SK-N-MC (cell line): ENCODE results near the gene IFI27L1.
A peak's percentile ranks its signal among the peaks of the same experiment; 100 is the strongest.

Experiments used
- DNase-seq: peaks from one replicate; pipeline ENCODE4 v3.0.0-alpha.2; 2011; ENCODE audit warnings: low read depth, low spot score
- H3K27ac ChIP-seq: fragments of 200-600 bp; sonication (generic); 2 replicates; pipeline ENCODE4 v1.5.1; 2016; ENCODE audit warnings: mixed run types
- H3K36me3 ChIP-seq: fragments of 200-600 bp; sonication (generic); 2 replicates; pipeline ENCODE4 v1.6.1; 2017; ENCODE audit warnings: antibody characterized with exemption, low read length, mixed read lengths; ENCODE audit not compliant: insufficient read depth
- H3K4me3 ChIP-seq: fragments of 200-600 bp; sonication (generic); 2 replicates; pipeline ENCODE4 v1.5.1; 2016
- H3K9ac ChIP-seq: fragments of 200-600 bp; sonication (generic); 2 replicates; pipeline ENCODE4 v1.8.0; 2017; ENCODE audit warnings: mixed run types, mixed read lengths; ENCODE audit not compliant: insufficient read length
- H3K9me3 ChIP-seq: fragments of 200-600 bp; sonication (generic); 2 replicates; pipeline ENCODE4 v1.6.1; 2017; ENCODE audit warnings: low read depth, mild to moderate bottlenecking, antibody characterized with exemption, low read length, moderate library complexity, mixed read lengths
- EZH2 ChIP-seq: fragments of 200-600 bp; sonication (generic); IDR thresholded peaks from one replicate; pipeline ENCODE4 v1.6.1; 2017; ENCODE audit warnings: antibody characterized with exemption
- FOXP2 ChIP-seq: optimal IDR thresholded peaks from 2 replicates; pipeline ENCODE3; 2011; ENCODE audit warnings: mild to moderate bottlenecking, moderate library complexity; ENCODE audit not compliant: insufficient read depth; ENCODE audit errors: extremely low read length, control extremely low read depth
- POLR2AphosphoS5 ChIP-seq: IDR thresholded peaks from 2 replicates; pipeline ENCODE4 v1.6.1; 2012; ENCODE audit warnings: mild to moderate bottlenecking, low read depth, low read length, borderline replicate concordance

Gene IFI27L1

GRCh38 chr14:94045101-94045500 is 36.0 kb upstream of the IFI27L1 start:
- TF ChIP-seq FOXP2 (no peak), EZH2 (no peak), POLR2AphosphoS5 (no peak)
- H3K9ac ChIP-seq, result no peak overlapping the region
- H3K4me3 ChIP-seq, result no peak overlapping the region
- no peaks in the 10 kb centered on the region for H3K9me3 ChIP-seq
- no peak for DNase-seq
- H3K27ac ChIP-seq, result no peak overlapping the region
- H3K36me3 ChIP-seq, result peaks cover 56% of the 10 kb centered on the region

- Histone ChIP-seq H3K9me3 (no peaks in the 10 kb centered on the region), H3K4me3 (no peak overlapping the region), H3K9ac (no peak overlapping the region), H3K27ac (no peak overlapping the region), H3K36me3 (peaks cover 62% of the 10 kb centered on the region)
- no peak for TF ChIP-seq EZH2
- no peak for TF ChIP-seq POLR2AphosphoS5
- DNase-seq, result no peak
Observed at GRCh38 chr14:94045563-94046345, 35.4 kb upstream of the IFI27L1 start.

GRCh38 chr14:94046696-94047250 is 34.3 kb upstream of the IFI27L1 start:
- H3K36me3 ChIP-seq, result peaks cover 73% of the 10 kb centered on the region
- DNase-seq, result no peak
- H3K4me3 ChIP-seq, result no peak overlapping the region
- TF ChIP-seq EZH2, result no peak
- TF ChIP-seq FOXP2, result no peak
- no peak for TF ChIP-seq POLR2AphosphoS5
- no peak overlapping the region for H3K9ac ChIP-seq
- H3K27ac ChIP-seq, result no peak overlapping the region
- no peaks in the 10 kb centered on the region for H3K9me3 ChIP-seq

- Histone ChIP-seq H3K36me3 (peaks cover 80% of the 10 kb centered on the region), H3K4me3 (no peak overlapping the region), H3K9me3 (no peaks in the 10 kb centered on the region), H3K9ac (no peak overlapping the region), H3K27ac (peak overlapping the region; percentile 56)
- no peak for DNase-seq
- TF ChIP-seq FOXP2 (no peak), EZH2 (no peak), POLR2AphosphoS5 (no peak)
Observed at GRCh38 chr14:94047581-94047980, 33.5 kb upstream of the IFI27L1 start.

- no peak overlapping the region for H3K9ac ChIP-seq
- H3K36me3 ChIP-seq, result peaks cover 88% of the 10 kb centered on the region
- peak overlapping the region; percentile 48 for H3K4me3 ChIP-seq
- DNase-seq, result peak; percentile 88
- H3K9me3 ChIP-seq, result no peaks in the 10 kb centered on the region
- H3K27ac ChIP-seq, result peak overlapping the region; percentile 56
- TF ChIP-seq FOXP2 (peak; percentile 38), POLR2AphosphoS5 (no peak; the same call in 1 of the 2 replicates), EZH2 (no peak)
Observed at GRCh38 chr14:94048691-94049624, 32.2 kb upstream of the IFI27L1 start.

- no peak for TF ChIP-seq EZH2
- TF ChIP-seq POLR2AphosphoS5, result no peak
- TF ChIP-seq FOXP2, result no peak
- Histone ChIP-seq H3K9ac (no peak overlapping the region), H3K36me3 (peaks cover 92% of the 10 kb centered on the region), H3K27ac (no peak overlapping the region), H3K9me3 (no peaks in the 10 kb centered on the region), H3K4me3 (no peak overlapping the region)
- DNase-seq, result no peak
Observed at GRCh38 chr14:94049625-94050023, 31.5 kb upstream of the IFI27L1 start.

- H3K9me3 ChIP-seq, result no peaks in the 10 kb centered on the region
- no peak overlapping the region for H3K4me3 ChIP-seq
- H3K9ac ChIP-seq, result no peak overlapping the region
- TF ChIP-seq EZH2 (no peak), POLR2AphosphoS5 (no peak), FOXP2 (no peak)
- DNase-seq, result no peak
- H3K27ac ChIP-seq, result no peak overlapping the region
- H3K36me3 ChIP-seq, result peaks cover 92% of the 10 kb centered on the region
Observed at GRCh38 chr14:94050231-94050880, 30.8 kb upstream of the IFI27L1 start.

GRCh38 chr14:94051115-94051514 is 30.0 kb upstream of the IFI27L1 start:
- DNase-seq, result no peak

More at GRCh38 chr14:94051115-94051514, 30.0 kb upstream of the IFI27L1 start:
- Histone ChIP-seq H3K9ac (no peak overlapping the region), H3K27ac (no peak overlapping the region), H3K4me3 (no peak overlapping the region), H3K36me3 (peaks cover 91% of the 10 kb centered on the region), H3K9me3 (no peaks in the 10 kb centered on the region)
- TF ChIP-seq FOXP2 (no peak), POLR2AphosphoS5 (no peak), EZH2 (no peak)
